Thyroid gland (tissue), 4 donors: ENCODE results near the gene CNTN1.

ENCODE experiments used
- CTCF ChIP-seq, 6 experiments: fragments of 200-600 bp in 3 of 6; fragments of 450-650 bp in 3 of 6; sonication (generic) in 3 of 6; IDR thresholded peaks; one replicate each; pipeline ENCODE4 v1.5.1; 2016 to 2019; ENCODE audit warnings: antibody characterized with exemption in 6 of 6, mild to moderate bottlenecking in 2 of 6, inconsistent platforms in 1 of 6, moderate library complexity in 1 of 6
- POLR2A ChIP-seq, 2 donors: fragments of 450-650 bp; IDR thresholded peaks; one replicate each; pipeline ENCODE4 v1.6.1; 2017; ENCODE audit warnings: antibody characterized with exemption in 2 of 2, mild to moderate bottlenecking in 2 of 2, moderate library complexity in 1 of 2

- no peak for TF ChIP-seq CTCF (IDR thresholded peaks at IDR 0.05)
- TF ChIP-seq POLR2A (IDR thresholded peaks at IDR 0.05) = no peak
Observed at GRCh38 chr12:41074473-41074769, 382.2 kb downstream of the CNTN1 start.
